Measurements from ENCODE around the gene ILF2. TPM values are rescaled to one million over a fixed set of nuclear protein-coding genes. Genes with fewer than 3 reads are reported as not detected.

Gene ILF2
- polyA plus RNA-seq, 1 experiment, result 182 TPM

GRCh38 chr1:153647346-153647714, 23.5 kb downstream of the ILF2 start:
- ChIA-PET POLR2A (interaction anchor here (0.7 kb wide), 1 partner anchor 80 kb away, joined by 4 read pairs; no protein-coding TSS in a partner anchor), CTCF (interaction anchor here (1.3 to 2.0 kb wide), 5 partner anchors 10 to 138 kb away, joined by 3 to 9 read pairs (median 5); partner anchors contain the start of genes CHTOP and S100A13)
- H3K27me3 ChIP-seq (ENCODE audit: control insufficient read depth, insufficient read depth, low read length), result no peaks in the 10 kb centered on the region
- DNase-seq (ENCODE audit: low read depth), result no peak
- H3K36me3 ChIP-seq (ENCODE audit: control insufficient read depth, insufficient read depth, low read length), result peaks cover 13% of the 10 kb centered on the region
- no peak for TF ChIP-seq CTCF (IDR thresholded peaks at IDR 0.05; ENCODE audit: insufficient read depth, low read depth, low read length)
- no peak overlapping the region for H3K4me3 ChIP-seq (ENCODE audit: low read depth, low read length)

GRCh38 chr1:153646672-153647345, 24.0 kb downstream of the ILF2 start:
- ChIA-PET POLR2A (interaction anchor here (1.0 kb wide), 1 partner anchor 13 kb away, joined by 5 read pairs; the partner anchor contains the start of gene CHTOP), CTCF (interaction anchor here (1.3 to 2.0 kb wide), 5 partner anchors 9 to 137 kb away, joined by 3 to 9 read pairs (median 5); partner anchors contain the start of genes CHTOP and S100A13)
- Histone ChIP-seq H3K4me3 (ENCODE audit: low read depth, low read length) (no peak overlapping the region), H3K27me3 (ENCODE audit: control insufficient read depth, insufficient read depth, low read length) (no peaks in the 10 kb centered on the region), H3K36me3 (ENCODE audit: control insufficient read depth, insufficient read depth, low read length) (peaks cover 17% of the 10 kb centered on the region)
- no peak for TF ChIP-seq CTCF (IDR thresholded peaks at IDR 0.05; ENCODE audit: insufficient read depth, low read depth, low read length)
- no peak for DNase-seq (ENCODE audit: low read depth)

- ChIA-PET POLR2A (no interaction called here), CTCF (interaction anchor here (0.7 to 1.6 kb wide), 4 partner anchors 9 to 71 kb away, joined by 3 to 5 read pairs (median 3); partner anchors contain the start of genes CHTOP, S100A1 and S100A13)
- Histone ChIP-seq H3K27me3 (ENCODE audit: control insufficient read depth, insufficient read depth, low read length) (no peaks in the 10 kb centered on the region), H3K36me3 (ENCODE audit: control insufficient read depth, insufficient read depth, low read length) (peaks cover 25% of the 10 kb centered on the region), H3K4me3 (ENCODE audit: low read depth, low read length) (no peak overlapping the region)
- no peak for DNase-seq (ENCODE audit: low read depth)
- TF ChIP-seq CTCF (IDR thresholded peaks at IDR 0.05; ENCODE audit: insufficient read depth, low read depth, low read length), result no peak
Measured at GRCh38 chr1:153643816-153644215, 27.0 kb downstream of the ILF2 start.

- TF ChIP-seq CTCF (IDR thresholded peaks at IDR 0.05; ENCODE audit: insufficient read depth, low read depth, low read length), result no peak
- H3K4me3 ChIP-seq (ENCODE audit: low read depth, low read length), result no peak overlapping the region
- H3K36me3 ChIP-seq (ENCODE audit: control insufficient read depth, insufficient read depth, low read length), result peaks cover 27% of the 10 kb centered on the region
- CTCF ChIA-PET, result interaction anchor here (1.1 to 1.6 kb wide), 4 partner anchors 9 to 73 kb away, joined by 3 to 5 read pairs (median 4); partner anchors contain the start of genes CHTOP and S100A13
- POLR2A ChIA-PET, result no interaction called here
- DNase-seq (ENCODE audit: low read depth), result no peak
- no peaks in the 10 kb centered on the region for H3K27me3 ChIP-seq (ENCODE audit: control insufficient read depth, insufficient read depth, low read length)
Measured at GRCh38 chr1:153643100-153643499, 27.7 kb downstream of the ILF2 start.

GRCh38 chr1:153642161-153642560, 28.6 kb downstream of the ILF2 start:
- no peak for DNase-seq (ENCODE audit: low read depth)
- H3K36me3 ChIP-seq (ENCODE audit: control insufficient read depth, insufficient read depth, low read length), result peaks cover 30% of the 10 kb centered on the region
- H3K27me3 ChIP-seq (ENCODE audit: control insufficient read depth, insufficient read depth, low read length), result no peaks in the 10 kb centered on the region
- no peak overlapping the region for H3K4me3 ChIP-seq (ENCODE audit: low read depth, low read length)
- ChIA-PET POLR2A (no interaction called here), CTCF (interaction anchor here (1.1 to 1.4 kb wide), 2 partner anchors 72 to 132 kb away, joined by 3 to 4 read pairs; no protein-coding TSS in a partner anchor)
- TF ChIP-seq CTCF (IDR thresholded peaks at IDR 0.05; ENCODE audit: insufficient read depth, low read depth, low read length), result no peak

All from BJ (cell line).